ENCODE data around the gene SLCO3A1.

SLCO3A1 gene

GRCh38 chr15:91885054-91885453 lies 31.5 kb downstream of the SLCO3A1 start:
- no peak for DNase-seq

- DNase-seq, result no peak
These were observed 32.3 kb downstream of the SLCO3A1 start for GRCh38 chr15:91885714-91886270.

DNA sequence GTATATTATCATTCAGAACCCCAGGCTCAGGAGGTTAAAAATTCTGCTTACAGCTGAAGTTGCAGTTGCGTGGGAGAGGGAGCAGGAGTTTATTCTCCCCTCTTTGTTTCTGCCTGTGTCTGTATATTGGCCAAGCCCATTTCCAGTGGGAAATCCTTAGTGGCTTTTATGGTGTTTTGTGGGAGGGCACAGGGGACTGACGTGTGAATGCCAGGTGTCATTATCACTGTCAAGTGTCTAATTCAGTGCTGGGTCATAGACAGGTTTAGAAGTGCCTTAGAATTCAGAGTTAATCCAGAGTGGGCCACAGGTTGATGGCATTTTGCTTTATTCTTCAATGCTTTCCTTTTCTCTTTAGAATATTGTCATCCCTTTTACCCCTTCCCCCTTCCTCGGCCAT lies 33.4 kb downstream of the SLCO3A1 start:
- no peak for DNase-seq

DNA sequence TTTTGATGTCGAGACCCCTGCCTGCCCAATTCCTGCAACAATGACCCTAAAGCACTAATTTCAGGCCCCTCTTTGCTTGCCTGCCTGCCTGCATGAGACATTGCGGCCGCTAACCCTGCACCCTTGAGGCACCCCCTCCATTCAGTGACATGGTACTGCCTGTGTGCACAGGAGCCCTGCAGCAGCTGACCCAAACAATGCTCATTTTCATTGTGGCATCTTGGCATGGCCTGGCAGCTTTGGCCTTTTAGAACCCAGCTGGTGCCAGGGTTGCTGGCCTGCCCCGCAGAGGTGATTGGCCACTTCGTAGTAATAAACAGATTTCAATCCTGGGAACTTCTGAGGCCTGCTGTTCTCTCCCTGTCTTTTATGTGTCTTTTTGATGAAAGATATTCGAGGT lies 33.8 kb downstream of the SLCO3A1 start:
- DNase-seq, result no peak

DNA sequence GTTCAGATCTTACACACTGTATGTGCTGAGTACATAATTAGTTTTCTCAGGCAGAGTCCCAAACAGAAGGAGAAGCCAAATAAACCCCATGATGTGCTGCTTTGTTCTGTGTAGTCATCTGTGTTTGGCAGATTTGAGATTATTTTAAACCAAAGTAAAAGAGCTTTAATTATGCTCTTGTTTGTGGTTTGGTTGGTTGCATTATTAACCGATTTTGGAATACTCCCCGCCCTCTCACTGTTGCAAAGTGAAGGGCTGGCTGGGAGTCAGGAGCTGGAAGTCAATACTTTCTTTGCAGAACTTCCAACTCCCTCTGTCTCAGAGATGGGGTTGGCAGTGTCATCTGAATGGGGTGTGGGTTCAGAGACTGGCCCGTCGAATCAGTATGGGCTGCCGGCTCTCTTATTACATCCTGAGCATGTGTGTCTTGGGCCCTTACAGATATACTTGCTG lies 34.4 kb downstream of the SLCO3A1 start:
- DNase-seq, result no peak

DNA sequence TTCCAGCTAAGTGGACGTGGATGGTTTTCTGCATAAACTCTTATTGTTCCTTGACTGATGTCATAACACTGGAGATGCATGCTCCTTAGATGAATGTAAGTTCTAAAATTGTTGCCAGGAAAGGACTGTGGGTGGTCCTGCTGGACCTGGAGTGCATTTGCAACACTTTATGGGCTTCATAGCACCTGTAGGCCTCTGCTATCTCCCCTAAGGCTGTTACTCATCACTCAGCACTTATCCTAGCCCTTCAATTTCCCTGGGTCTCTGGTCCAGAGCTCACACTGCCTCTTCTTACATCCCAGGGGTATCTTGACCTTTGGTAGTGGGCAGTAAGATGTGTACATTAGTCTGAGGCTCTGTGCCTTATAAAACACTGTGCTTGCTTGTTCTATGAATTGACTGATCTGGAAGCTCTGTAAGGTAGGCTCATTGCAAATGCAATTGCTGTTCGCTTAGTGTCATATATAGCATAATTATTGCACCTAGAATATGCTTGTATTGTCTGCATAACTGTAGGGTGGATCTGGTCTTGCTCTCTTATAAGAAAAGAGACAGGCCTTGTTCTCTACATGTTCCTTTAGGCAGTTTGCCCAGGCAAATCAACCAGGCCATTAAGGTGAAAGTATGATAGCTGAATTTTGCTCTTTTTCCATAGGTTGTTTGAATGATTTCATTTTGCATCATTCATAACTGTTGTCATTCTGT lies 35.8 kb downstream of the SLCO3A1 start:
- DNase-seq, result no peak

DNA sequence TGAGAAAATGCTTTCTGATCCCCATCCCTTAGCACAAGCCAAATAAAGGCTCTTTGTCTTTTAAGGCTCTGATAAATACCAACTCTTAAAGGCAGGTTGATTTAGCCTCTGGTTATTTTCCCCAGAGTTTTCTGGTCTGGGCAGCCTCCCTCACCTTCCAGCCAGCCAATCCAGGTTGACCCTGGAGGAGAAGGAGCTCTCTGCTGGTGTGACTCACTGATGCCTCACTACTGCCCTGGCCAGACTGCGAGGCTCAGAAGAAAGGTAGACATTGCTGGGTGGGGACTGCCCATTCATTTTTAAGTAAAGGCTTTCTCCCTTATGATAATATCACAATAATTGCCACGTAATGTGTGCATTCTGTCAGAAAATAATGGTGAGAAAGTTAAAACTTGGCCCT lies 37.1 kb downstream of the SLCO3A1 start:
- DNase-seq, result no peak

GRCh38 chr15:91891101-91891500 lies 37.6 kb downstream of the SLCO3A1 start:
- DNase-seq, result no peak

- DNase-seq, result no peak
These were observed 38.4 kb downstream of the SLCO3A1 start for GRCh38 chr15:91891788-91892345.

GRCh38 chr15:91892436-91892835 lies 38.9 kb downstream of the SLCO3A1 start:
- DNase-seq, result no peak

- no peak for DNase-seq
These were observed 41.1 kb downstream of the SLCO3A1 start for GRCh38 chr15:91894606-91895005.

- DNase-seq, result no peak
These were observed 41.5 kb downstream of the SLCO3A1 start for GRCh38 chr15:91895051-91895450.

- DNase-seq, result no peak
These were observed 43.0 kb downstream of the SLCO3A1 start for GRCh38 chr15:91896341-91897055.

GRCh38 chr15:91897585-91898372 lies 44.3 kb downstream of the SLCO3A1 start:
- DNase-seq, result no peak

DNA sequence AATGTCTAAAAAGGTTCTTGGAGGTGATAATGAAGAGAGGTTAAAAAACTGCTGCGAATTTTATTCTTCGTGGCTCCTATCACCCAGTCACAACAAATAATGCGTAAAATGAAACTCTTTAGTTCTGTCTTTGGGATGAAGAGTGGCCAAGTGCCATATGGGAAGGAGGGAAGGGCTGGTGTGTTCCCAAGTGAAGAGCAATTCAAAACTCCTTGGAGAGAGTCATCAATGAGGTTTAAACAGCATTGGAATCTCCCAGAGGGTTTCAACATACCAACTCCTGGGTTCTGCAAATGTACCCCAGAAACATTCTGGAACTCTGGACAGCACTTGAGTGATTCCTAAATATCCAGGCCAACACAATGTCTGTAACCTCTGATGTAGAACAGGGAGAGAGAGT lies 45.3 kb downstream of the SLCO3A1 start:
- DNase-seq, result no peak

DNA sequence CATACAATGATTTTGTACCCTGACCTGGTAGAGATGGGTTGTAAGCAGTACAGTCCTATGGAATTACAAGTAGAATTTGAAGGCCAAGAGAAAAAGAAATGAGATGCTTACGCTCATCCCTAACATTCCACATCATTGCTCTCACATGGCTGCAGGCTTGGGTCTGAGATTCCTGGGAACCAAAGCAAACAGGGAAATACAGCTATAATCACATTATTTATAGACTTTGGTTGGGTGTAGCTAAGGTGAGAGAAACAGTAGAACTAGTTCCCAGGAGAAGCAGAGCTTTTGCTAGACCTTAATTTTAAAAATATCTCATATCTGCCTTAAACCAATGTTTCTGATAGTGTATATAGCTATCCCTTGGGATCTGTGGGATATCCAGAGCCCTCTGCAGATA lies 51.4 kb downstream of the SLCO3A1 start:
- DNase-seq, result no peak

DNA sequence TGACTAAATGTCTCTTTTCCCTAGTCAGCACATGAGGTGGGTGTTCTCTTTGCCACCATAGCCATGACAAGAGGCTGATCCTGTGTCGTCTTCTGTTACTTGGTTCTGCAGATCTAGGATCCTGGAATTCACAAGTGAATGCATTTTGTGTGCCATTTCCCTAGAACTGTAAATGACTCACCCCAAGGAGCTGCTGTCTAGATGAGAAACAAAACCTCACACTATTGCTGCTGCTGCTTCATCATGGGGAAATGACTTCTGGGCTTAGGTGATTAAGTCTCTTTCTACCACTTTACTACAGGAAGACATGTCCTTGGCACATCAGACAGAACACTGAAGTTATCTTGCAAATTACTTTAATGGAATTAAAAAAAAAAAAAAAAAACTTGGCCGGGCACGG lies 54.9 kb downstream of the SLCO3A1 start:
- DNase-seq, result no peak

DNA sequence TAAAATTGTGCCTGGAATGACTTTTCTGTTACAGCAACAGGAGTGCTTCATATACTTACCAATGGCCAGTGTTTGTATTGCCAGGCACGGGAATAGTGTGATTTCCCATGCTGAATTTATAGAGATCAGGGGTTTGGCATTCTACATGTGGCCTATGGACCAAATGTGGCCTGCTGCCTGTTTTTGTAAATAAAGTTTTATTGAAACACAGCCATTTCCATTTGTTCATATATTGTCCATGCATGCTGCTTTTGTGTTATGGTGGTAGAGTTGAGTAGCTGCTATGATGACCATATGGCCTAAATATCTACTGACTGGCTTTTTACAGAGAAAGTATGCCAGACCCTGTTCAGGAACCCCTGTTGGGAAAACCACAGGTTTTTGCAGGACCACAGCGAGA lies 55.6 kb downstream of the SLCO3A1 start:
- DNase-seq, result no peak

- DNase-seq, result no peak
These were observed 56.1 kb downstream of the SLCO3A1 start for GRCh38 chr15:91909574-91909973.

DNA sequence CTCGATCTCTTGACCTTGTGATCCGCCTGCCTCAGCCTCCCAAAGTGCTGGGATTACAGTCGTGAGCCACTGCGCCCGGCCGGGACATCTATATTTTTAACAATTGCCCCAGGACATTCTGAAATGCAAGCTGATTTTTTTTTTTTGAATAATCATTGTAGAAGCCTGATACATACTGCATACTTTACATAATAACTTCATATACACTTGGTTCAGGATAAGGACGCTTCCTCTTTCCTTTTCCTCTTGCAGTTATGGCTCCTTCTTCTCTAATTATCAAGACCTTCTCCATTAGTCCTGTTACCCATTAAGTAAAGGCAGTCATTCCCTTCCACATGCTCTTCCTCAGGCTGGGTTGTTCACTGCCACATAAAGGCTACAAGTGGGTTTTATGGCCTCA lies 58.3 kb downstream of the SLCO3A1 start:
- no peak for DNase-seq

DNA sequence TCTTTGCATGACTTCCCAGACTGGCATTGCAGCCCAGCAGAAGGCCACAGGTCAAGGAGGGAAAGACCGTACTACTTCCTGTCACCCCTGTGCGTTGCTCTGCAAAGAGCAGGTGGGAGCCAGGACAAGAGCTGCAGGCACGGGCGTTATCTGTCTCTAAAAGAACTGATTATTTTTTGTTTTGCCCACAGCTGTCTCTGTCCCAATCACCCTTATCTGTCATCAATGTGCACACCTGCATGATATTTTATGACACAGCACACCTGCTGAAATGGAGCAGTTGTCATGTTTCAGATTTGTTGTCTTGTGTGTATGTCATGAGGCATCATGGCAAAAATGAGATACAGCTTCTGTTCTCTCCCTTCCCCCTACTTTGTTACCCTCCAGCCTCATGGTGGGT lies 58.8 kb downstream of the SLCO3A1 start:
- no peak for DNase-seq

- no peak for DNase-seq
These were observed 60.1 kb downstream of the SLCO3A1 start for GRCh38 chr15:91913560-91913959.

- no peak for DNase-seq
These were observed 62.1 kb downstream of the SLCO3A1 start for GRCh38 chr15:91915576-91915975.
